PC-3 (cell line): ENCODE measurements around the gene IFIT2. TPM values are rescaled to one million over a fixed set of nuclear protein-coding genes. Genes with fewer than 3 reads are reported as not detected.
"Not testable (repeated sequence)": the region's sequence is repeated elsewhere in the genome, so short reads cannot be mapped to it uniquely, and the experiment has no call there.

Source experiments
- ATAC-seq: fragments of 200-7000 bp; cut with Tn5 transposase; 2 replicates; pipeline ENCODE4 v1.9.1; 2020; ENCODE audit warnings: mild to moderate bottlenecking, moderate library complexity
- BruUV-seq: library from RNA; stranded (reverse); fragments of 400-500 nt; replicated peaks from 2 replicates; lab custom pipeline; 2021; lab: Mats Ljungman, UMichigan
- CTCF ChIA-PET: fragments of 300-600 bp; sonication (Branson Sonifier 250); formaldehyde crosslinking; loops from one replicate; lab custom pipeline; 2022; ENCODE audit warnings: antibody characterized with exemption; lab: Charles Lee
- POLR2A ChIA-PET: fragments of 300-600 bp; sonication (Branson Sonifier 250); formaldehyde crosslinking; loops from one replicate; lab custom pipeline; 2022; ENCODE audit warnings: antibody characterized with exemption; ENCODE audit not compliant: unreplicated experiment; lab: Charles Lee
- DNase-seq: peaks from one replicate; pipeline ENCODE4 v3.0.0-alpha.2; 2015
- H2AFZ ChIP-seq: fragments of 300-600 bp; sonication (generic); 2 replicates; pipeline ENCODE4 v1.6.0; 2016; ENCODE audit warnings: antibody characterized with exemption, low read length
- H3F3A ChIP-seq: fragments of 300-600 bp; sonication (generic); one replicate; pipeline ENCODE4 v1.6.0; 2017; ENCODE audit warnings: antibody characterized with exemption, low read length, control low read depth, mild to moderate bottlenecking; ENCODE audit not compliant: unreplicated experiment
- H3K27ac ChIP-seq: fragments of 300-600 bp; sonication (generic); 2 replicates; pipeline ENCODE4 v1.5.1; 2016; ENCODE audit warnings: mild to moderate bottlenecking, low read length
- H3K27me3 ChIP-seq: fragments of 300-600 bp; sonication (generic); 2 replicates; pipeline ENCODE4 v1.6.1; 2016; ENCODE audit warnings: low read length, mixed read lengths
- H3K36me3 ChIP-seq: fragments of 300-600 bp; sonication (generic); 2 replicates; pipeline ENCODE4 v1.6.1; 2016; ENCODE audit warnings: low read depth, mixed run types, low read length, mixed read lengths
- H3K4me1 ChIP-seq: fragments of 300-600 bp; sonication (generic); 2 replicates; pipeline ENCODE4 v1.5.1; 2016; ENCODE audit warnings: low read length; ENCODE audit not compliant: insufficient read depth
- H3K4me2 ChIP-seq: fragments of 300-600 bp; sonication (generic); 2 replicates; pipeline ENCODE4 v1.6.0; 2016; ENCODE audit warnings: low read length
- H3K4me3 ChIP-seq: fragments of 300-600 bp; sonication (generic); 2 replicates; pipeline ENCODE4 v1.5.1; 2016; ENCODE audit warnings: mild to moderate bottlenecking, low read length, mixed read lengths
- H3K79me2 ChIP-seq: fragments of 300-600 bp; sonication (generic); 2 replicates; pipeline ENCODE4 v1.6.1; 2017; ENCODE audit warnings: low read length, mixed read lengths
- H3K9ac ChIP-seq: fragments of 300-600 bp; sonication (generic); 2 replicates; pipeline ENCODE4 v1.6.0; 2016; ENCODE audit warnings: mild to moderate bottlenecking, low read length
- H3K9me2 ChIP-seq: fragments of 300-600 bp; sonication (generic); replicated peaks from 2 replicates; pipeline ENCODE4 v1.6.1; 2016; ENCODE audit warnings: mixed run types, low read length, mixed read lengths
- H3K9me3 ChIP-seq: fragments of 300-600 bp; sonication (generic); 2 replicates; pipeline ENCODE4 v1.6.1; 2016; ENCODE audit warnings: low read length, mixed read lengths
- H4K20me1 ChIP-seq: fragments of 300-600 bp; sonication (generic); 2 replicates; pipeline ENCODE4 v1.6.1; 2016; ENCODE audit warnings: low read length, mixed read lengths
- CTCF ChIP-seq: fragments of 300-600 bp; sonication (generic); conservative IDR thresholded peaks from 2 replicates; pipeline ENCODE4 v1.5.1; 2017; ENCODE audit warnings: antibody characterized with exemption, low read depth, mild to moderate bottlenecking, low read length
- EZH2 ChIP-seq: fragments of 300-600 bp; sonication (generic); IDR thresholded peaks from one replicate; pipeline ENCODE4 v1.6.1; 2017; ENCODE audit warnings: antibody characterized with exemption, mild to moderate bottlenecking, low read length; ENCODE audit not compliant: unreplicated experiment
- EZH2phosphoT487 ChIP-seq: fragments of 300-600 bp; sonication (generic); IDR thresholded peaks from 2 replicates; pipeline ENCODE4 v1.6.1; 2018; ENCODE audit warnings: mild to moderate bottlenecking, antibody characterized with exemption, low read length, borderline replicate concordance
- intact Hi-C: fragments of 100-400 bp; cut with micrococcal nuclease; formaldehyde crosslinking; loops from 2 replicates; pipeline ENCODE4 v1.9.0; 2023
- total RNA-seq: library from RNA; depleted of rRNA; stranded (reverse); fragments of >200 nt; gene quantifications from 2 replicates; pipeline ENCODE4 v1.2.3, GENCODE V29; 2014

The IFIT2 gene
- total RNA-seq, 1 experiment from 2014 or later: 8.6 TPM

- H3K27ac ChIP-seq: peak overlapping the region; percentile 96
- H3K9me3 ChIP-seq: no peaks in the 10 kb centered on the region
- CTCF ChIA-PET: interaction anchor here (0.6 to 0.8 kb wide), 2 partner anchors 68 to 106 kb away, joined by 3 read pairs; no protein-coding TSS in a partner anchor
- H3K36me3 ChIP-seq: peaks cover 4% of the 10 kb centered on the region; the same call in 1 of the 2 replicates
- intact Hi-C loops: no loop called here
- peaks cover 12% of the 10 kb centered on the region for H3F3A ChIP-seq
- peak overlapping the region; percentile 63 for H3K9ac ChIP-seq
- peaks cover 62% of the 10 kb centered on the region for H3K4me1 ChIP-seq
- H3K4me3 ChIP-seq: peak overlapping the region; percentile 50
- no peak for TF ChIP-seq CTCF
- no peak for TF ChIP-seq EZH2
- no peak for TF ChIP-seq EZH2phosphoT487
- TSS peak; percentile 40 for BruUV-seq
- peaks cover 18% of the 10 kb centered on the region for H3K79me2 ChIP-seq
- POLR2A ChIA-PET: interaction anchor here (0.5 to 0.9 kb wide), 4 partner anchors 19 to 294 kb away, joined by 3 to 14 read pairs (median 5); partner anchors contain the start of gene IFIT1
- no peaks in the 10 kb centered on the region for H4K20me1 ChIP-seq
- ATAC-seq: peak; percentile 45
- DNase-seq: peak; percentile 63
- peak overlapping the region; percentile 74 for H3K4me2 ChIP-seq
- H3K9me2 ChIP-seq: no peaks in the 10 kb centered on the region
- peak overlapping the region; percentile 64; the same call in 1 of the 2 replicates for H2AFZ ChIP-seq
- no peaks in the 10 kb centered on the region for H3K27me3 ChIP-seq
These were observed 18.6 kb upstream of the IFIT2 start for GRCh38 chr10:89283025-89283935.

- TF ChIP-seq EZH2phosphoT487: no peak
- no peak for TF ChIP-seq EZH2
- TF ChIP-seq CTCF: no peak
- Histone ChIP-seq H3K27me3 (no peaks in the 10 kb centered on the region), H3K9ac (peak overlapping the region; percentile 63), H3K9me2 (no peaks in the 10 kb centered on the region), H3K4me2 (peak overlapping the region; percentile 74), H3K9me3 (no peaks in the 10 kb centered on the region), H3K4me1 (peaks cover 56% of the 10 kb centered on the region), H3K79me2 (peaks cover 18% of the 10 kb centered on the region), H3K36me3 (peaks cover 5% of the 10 kb centered on the region; the same call in 1 of the 2 replicates), H3F3A (peaks cover 12% of the 10 kb centered on the region), H3K4me3 (peak overlapping the region; percentile 50), H3K27ac (peak overlapping the region; percentile 96), H2AFZ (peak overlapping the region; percentile 64), H4K20me1 (no peaks in the 10 kb centered on the region)
- ChIA-PET POLR2A (interaction anchor here (0.6 kb wide), 2 partner anchors 21 to 109 kb away, joined by 3 to 14 read pairs; partner anchors contain the start of gene IFIT1), CTCF (interaction anchor here (0.6 kb wide), 1 partner anchor 67 kb away, joined by 3 read pairs; no protein-coding TSS in a partner anchor)
- ATAC-seq: peak; percentile 60
- intact Hi-C loops: no loop called here
- DNase-seq: peak; percentile 64
- BruUV-seq: no TSS peak
These were observed 17.8 kb upstream of the IFIT2 start for GRCh38 chr10:89283936-89284475.

- intact Hi-C loops, POLR2A ChIA-PET, H3K9me3 ChIP-seq, H2AFZ ChIP-seq, H3K36me3 ChIP-seq, H3K9me2 ChIP-seq, H3F3A ChIP-seq, ATAC-seq, H4K20me1 ChIP-seq, H3K27me3 ChIP-seq, DNase-seq, CTCF ChIA-PET, BruUV-seq: not testable (repeated sequence)
- Histone ChIP-seq H3K4me2 (peak overlapping the region; percentile 74), H3K4me3 (peak overlapping the region; percentile 49; the same call in 1 of the 2 replicates), H3K4me1 (peaks cover 49% of the 10 kb centered on the region), H3K27ac (peak overlapping the region; percentile 96), H3K9ac (peak overlapping the region; percentile 63), H3K79me2 (peaks cover 18% of the 10 kb centered on the region)
These were observed 17.1 kb upstream of the IFIT2 start for GRCh38 chr10:89284711-89285110.

- H3K9me3 ChIP-seq, H3K9me2 ChIP-seq, CTCF ChIA-PET, H3K27me3 ChIP-seq, H3K36me3 ChIP-seq, POLR2A ChIA-PET, H3F3A ChIP-seq, H4K20me1 ChIP-seq, H3K9ac ChIP-seq, ATAC-seq, intact Hi-C loops, BruUV-seq, H2AFZ ChIP-seq: not testable (repeated sequence)
- peaks cover 18% of the 10 kb centered on the region for H3K79me2 ChIP-seq
- peak overlapping the region; percentile 49 for H3K4me3 ChIP-seq
- H3K27ac ChIP-seq: peak overlapping the region; percentile 96
- H3K4me2 ChIP-seq: peak overlapping the region; percentile 74
- DNase-seq: peak; percentile 41
- peaks cover 44% of the 10 kb centered on the region for H3K4me1 ChIP-seq
These were observed 16.5 kb upstream of the IFIT2 start for GRCh38 chr10:89285303-89285702.
